Cardiac fibroblast (primary cell): Measurements from ENCODE around the gene GTF3C1.
A peak's percentile ranks its signal among the peaks of the same experiment; 100 is the strongest.

Source experiments
- DNase-seq, 2 donors: peaks; one replicate each; pipeline versions ENCODE4 v3.0.0 to v3.0.0-alpha.2; 2010; ENCODE audit warnings: low read depth in 2 of 2
- H3K4me3 ChIP-seq, 2 donors: replicated peaks in 1 of 2; 1 replicate in 1 of 2; 2 replicates in 1 of 2; pipeline ENCODE4 v1.5.1; 2011; ENCODE audit warnings: low read depth in 2 of 2, low read length in 2 of 2, mild to moderate bottlenecking in 2 of 2, moderate library complexity in 1 of 2
- TF ChIP-seq, protein P1 (sequence below): IDR thresholded peaks from one replicate; pipeline ENCODE4 v1.5.1; 2011; ENCODE audit warnings: low read depth, mild to moderate bottlenecking, low read length, inconsistent platforms

The GTF3C1 gene

DNA sequence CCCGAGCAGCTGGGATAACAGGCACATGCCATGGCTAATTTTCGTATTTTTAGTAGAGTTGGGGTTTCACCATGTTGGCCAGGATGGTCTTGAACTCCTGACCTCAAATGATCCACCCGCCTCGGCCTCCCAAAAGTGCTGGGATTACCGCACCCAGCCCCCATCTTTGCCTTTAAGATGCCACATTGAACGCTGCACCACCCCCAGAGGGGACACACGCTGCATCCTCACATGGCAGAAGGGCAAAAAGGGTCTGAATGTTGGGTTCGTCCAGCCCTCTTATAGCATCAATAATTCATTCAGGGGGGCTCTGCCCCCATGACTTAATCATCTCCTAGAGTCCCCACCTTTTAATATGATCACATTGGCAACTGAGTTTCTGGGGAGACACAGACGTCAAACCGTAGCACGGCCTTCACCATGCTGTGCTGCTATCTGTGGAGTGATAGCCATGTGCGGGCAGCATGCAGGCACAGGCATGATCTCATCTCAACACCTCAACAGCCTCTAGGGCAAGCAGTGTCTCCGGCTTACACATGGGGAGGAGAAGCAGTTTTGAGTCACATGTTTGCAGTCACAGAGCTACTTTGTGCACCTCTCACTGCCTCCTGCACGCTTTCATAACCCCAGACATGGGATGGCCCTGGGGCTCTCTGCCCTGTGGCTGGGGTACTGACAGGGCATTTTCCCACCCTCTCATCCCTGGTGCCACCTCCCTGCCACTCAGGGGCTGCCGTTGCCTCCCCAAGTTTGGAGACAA, 117.8 kb downstream of the GTF3C1 start:
- TF ChIP-seq, protein P1, sequence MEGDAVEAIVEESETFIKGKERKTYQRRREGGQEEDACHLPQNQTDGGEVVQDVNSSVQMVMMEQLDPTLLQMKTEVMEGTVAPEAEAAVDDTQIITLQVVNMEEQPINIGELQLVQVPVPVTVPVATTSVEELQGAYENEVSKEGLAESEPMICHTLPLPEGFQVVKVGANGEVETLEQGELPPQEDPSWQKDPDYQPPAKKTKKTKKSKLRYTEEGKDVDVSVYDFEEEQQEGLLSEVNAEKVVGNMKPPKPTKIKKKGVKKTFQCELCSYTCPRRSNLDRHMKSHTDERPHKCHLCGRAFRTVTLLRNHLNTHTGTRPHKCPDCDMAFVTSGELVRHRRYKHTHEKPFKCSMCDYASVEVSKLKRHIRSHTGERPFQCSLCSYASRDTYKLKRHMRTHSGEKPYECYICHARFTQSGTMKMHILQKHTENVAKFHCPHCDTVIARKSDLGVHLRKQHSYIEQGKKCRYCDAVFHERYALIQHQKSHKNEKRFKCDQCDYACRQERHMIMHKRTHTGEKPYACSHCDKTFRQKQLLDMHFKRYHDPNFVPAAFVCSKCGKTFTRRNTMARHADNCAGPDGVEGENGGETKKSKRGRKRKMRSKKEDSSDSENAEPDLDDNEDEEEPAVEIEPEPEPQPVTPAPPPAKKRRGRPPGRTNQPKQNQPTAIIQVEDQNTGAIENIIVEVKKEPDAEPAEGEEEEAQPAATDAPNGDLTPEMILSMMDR: no peak
- peak in 1 of 2 donors; percentile 33 for DNase-seq
- no peak overlapping the region for H3K4me3 ChIP-seq

DNA sequence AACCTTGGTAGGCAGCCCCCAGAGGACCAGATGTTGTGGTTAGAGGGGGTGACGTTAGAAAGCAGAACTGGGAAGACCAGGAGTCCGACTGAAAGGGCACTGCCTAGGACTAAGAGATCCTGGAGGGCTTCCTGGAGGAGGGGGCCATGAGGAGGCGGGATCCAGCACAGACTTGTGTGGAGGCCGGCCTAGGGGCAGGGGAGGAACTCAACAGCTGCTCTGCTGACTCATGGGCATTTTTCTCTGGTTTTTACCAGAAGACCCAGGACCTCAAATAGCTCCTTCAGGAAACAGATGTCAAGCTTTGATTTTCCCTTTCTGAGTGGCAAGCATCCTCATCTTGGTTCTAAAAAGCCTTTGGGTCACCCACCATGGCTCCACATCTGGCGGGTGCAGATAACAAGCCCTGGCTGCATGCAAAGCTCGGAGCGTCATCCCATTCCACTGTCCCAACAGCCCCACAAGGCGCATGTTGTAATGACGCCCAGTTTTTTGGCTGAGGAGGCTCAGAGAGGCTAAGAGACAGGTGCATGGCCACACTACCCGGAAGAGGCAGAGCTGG, 118.7 kb downstream of the GTF3C1 start:
- no peak overlapping the region for H3K4me3 ChIP-seq
- DNase-seq: peak; percentile 21 to 32
- TF ChIP-seq, protein P1: no peak

DNA sequence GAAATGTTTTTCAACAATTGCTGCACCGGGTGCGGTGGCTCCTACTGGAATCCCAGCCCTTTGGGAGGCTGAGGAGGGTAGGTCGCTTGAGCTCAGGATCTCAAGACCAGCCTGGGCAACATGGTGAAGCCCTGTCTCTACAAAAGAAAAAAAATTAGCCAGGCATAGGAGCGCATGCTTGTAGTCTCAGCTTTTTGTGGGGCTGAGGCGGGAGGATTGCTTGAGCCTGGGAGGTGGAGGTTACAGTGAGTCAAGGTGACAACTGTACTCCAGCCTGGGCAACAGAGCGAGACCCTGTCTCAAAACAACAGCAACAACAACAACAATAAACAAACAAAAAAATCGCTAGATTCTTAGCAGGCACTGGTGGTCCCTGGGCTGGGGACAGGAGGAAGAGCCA, 119.2 kb downstream of the GTF3C1 start:
- DNase-seq: no peak
- H3K4me3 ChIP-seq: no peak overlapping the region
- TF ChIP-seq, protein P1: no peak

DNA sequence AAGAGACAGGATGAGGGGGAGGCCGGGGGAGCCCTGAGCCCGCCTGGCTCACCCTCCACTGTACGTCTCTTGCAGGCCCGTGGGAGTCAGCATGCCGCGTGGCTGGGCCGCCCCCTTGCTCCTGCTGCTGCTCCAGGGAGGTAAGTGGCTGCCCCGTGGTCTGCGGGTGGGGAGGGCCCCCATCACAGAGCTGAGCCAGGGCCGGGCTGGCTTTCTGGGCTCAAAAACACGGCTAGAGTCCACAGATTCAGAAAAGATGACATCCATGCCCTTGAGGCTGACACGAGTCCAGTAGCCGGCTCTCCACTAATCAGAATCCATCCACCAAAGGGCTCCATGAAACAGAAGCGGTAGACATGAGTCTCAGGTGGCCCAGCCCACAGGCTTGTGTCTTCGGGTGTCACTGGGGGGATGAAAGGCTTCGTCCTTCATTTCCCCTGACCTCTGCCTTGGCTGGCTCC, 119.7 kb downstream of the GTF3C1 start:
- TF ChIP-seq, protein P1: no peak
- no peak for DNase-seq

DNA sequence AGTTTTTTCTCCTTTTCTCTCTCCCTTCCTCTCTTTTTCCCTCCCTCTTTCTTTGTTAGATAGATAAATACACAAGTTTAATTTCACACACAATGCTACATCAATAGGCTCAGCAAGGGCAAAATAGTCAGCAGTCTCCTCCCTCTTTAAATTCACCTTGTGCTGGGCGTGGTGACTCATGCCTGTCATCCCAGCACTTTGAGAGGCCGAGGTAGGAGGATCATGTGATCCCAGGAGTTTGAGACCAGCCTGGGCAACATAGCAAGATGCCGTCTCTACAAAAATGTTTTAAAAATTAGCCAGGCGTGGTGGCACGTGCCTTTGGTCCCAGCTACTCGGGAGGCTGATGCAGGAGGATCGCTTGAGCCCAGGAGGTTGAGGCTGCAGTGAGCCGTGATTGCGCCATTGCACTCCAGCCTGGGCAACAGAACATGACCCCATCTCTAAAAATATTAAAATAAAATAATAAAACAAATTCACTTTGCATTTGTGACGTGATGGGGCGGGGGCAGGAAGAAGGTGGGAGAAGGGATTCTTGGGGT, 120.3 kb downstream of the GTF3C1 start:
- TF ChIP-seq, protein P1: no peak
- DNase-seq: no peak
- no peak overlapping the region for H3K4me3 ChIP-seq

More for the DNA sequence above, 119.7 kb downstream of the GTF3C1 start:
- H3K4me3 ChIP-seq: no peak overlapping the region

DNA sequence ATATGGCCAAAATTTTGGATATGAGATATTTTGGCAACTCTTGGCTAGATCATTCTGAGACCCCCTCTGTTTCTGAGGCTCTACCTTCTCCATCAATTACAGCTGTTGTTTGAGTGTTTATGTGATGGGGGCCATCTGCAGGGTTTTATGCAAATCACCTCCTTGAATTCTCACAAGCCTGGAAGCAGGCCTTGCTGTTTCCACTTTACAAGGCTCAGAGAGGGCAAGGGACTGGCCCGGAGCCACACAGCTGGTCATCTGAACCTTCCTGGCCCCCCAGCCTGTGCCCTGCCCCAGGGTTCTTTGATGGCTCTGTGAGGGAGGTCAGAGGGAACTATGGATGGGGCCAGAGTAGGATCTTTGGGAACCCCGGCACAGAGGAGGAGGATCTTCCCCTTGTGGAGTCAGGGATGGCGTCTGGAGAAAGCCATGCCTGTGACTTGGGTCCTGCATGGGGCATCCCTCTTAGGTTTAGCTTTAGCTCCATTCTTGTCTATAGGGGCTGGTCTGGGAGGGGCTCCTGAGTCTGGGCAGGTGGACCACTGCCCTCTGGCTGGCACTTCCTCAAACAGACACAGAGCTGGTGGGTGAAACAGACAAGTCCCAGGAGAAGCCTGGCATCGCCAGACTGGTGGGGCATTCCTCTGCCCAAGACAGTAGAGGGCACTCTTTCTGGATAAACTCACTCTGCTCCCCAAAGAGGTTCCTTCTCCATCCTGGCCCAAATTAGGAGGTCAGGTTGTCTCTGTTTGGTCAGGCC, 121.5 kb downstream of the GTF3C1 start:
- DNase-seq: no peak
- no peak overlapping the region for H3K4me3 ChIP-seq
- TF ChIP-seq, protein P1: peak; percentile 11
